ENCODE measurements around the gene METTL23. TPM values are rescaled to one million over a fixed set of nuclear protein-coding genes. Genes with fewer than 3 reads are reported as not detected.

The METTL23 gene
- polyA plus RNA-seq, 4 donors = 30.1 to 45.8 (median 40.4) TPM

DNA sequence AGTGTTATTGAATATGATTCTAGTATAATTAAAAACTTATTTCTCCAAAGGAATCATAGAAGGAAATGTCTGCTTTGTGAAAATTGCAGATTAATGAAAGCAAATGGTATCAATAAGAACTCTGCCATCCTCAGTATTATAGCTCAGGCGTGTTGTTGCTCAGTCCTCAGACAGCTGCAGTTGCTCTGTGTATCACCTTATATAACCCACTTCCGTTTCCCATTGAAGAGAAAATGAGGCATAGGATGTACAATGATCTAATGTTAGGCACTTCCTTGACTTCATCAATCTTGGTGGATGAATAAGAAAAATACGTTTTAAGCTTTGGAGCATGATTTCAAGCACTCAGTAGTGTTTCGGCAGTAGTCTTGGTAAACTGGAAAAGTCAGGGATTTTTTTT is 25.4 kb downstream of the METTL23 start:
- no peak for DNase-seq (ENCODE audit: low read depth in 4 of 4, low spot score in 3 of 4)

DNA sequence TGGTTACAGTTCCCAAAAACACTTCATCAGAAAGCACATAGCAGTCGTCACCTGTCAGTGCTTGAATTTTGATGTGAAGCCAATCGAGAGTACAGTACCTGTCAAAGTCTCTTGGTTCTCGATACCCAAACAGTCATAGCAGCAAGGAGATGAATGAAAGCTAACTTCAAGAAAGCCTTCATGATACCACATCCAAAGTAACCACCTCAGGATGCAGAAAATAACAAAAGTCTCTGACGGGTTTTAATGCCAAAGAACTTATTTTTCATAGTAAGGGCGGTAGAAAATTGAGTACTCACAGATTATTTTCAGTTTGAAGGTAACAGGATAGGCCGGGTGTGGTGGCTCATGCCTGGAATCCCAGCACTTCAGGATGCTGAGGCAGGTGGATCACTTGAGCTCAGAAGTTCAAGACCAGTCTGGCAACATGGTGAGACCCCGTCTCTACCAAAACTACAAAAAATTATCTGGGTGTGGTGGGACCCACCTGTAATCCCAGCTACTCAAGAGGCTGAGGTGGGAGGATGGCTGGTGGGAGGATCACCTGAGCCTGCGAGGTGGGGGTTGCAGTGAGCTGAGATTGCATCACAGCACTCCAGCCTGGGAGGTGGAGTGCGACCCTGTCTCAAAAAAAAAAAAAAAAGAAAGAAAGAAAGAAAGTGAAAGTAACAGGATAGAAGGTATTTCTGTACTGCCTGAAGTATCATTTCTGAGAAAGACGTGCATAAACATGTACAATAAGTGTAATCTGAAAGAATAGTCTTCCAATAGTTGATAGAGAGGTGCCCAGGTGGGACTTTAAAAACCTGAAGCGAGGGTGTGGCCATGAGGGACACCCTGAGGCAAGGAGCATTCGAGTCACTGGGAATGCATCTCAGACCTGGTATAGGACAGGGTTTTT is 26.7 kb downstream of the METTL23 start:
- no peak for DNase-seq (ENCODE audit: low read depth in 4 of 4, low spot score in 3 of 4)

DNA sequence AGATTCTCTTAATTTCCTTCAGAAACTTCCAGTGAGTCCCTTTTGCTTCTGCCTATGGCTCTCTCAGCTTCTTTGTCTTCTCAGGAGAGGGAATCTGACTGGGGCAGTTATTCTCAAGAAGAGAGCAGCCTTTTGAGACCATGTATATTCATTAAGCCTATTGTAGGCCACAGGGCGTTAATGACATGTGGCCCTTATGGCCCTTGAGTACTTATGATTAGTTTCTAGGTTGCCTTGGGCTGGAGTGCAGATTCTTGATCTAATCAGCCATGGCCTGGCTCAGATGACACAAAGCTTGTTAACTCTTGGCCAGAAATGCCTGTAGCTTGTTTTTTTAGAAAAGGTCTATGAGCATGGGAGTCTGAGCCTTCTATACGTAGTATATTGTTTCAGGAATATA is 28.6 kb downstream of the METTL23 start:
- no peak for DNase-seq (ENCODE audit: low read depth in 4 of 4, low spot score in 3 of 4)

DNA sequence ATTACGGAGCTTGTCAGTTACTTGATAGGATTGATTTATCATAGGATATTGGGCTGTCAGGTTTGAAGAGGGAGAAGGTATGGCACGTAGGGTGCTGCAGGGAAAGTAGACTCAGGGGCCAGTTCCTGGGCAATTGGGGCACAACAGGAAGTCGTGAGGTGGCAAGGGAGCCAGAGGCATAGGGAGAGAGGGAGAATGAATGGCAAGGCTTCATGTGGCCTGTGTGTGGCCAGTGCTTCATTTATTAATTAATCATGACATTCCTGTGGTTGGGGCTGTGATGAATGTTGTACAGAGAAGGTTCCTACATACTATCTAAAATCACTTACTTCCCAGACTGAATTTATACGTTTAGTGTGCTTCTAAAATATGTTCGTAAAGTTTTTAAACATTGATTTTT is 30.6 kb downstream of the METTL23 start:
- DNase-seq (ENCODE audit: low read depth in 4 of 4, low spot score in 3 of 4) = no peak

DNA sequence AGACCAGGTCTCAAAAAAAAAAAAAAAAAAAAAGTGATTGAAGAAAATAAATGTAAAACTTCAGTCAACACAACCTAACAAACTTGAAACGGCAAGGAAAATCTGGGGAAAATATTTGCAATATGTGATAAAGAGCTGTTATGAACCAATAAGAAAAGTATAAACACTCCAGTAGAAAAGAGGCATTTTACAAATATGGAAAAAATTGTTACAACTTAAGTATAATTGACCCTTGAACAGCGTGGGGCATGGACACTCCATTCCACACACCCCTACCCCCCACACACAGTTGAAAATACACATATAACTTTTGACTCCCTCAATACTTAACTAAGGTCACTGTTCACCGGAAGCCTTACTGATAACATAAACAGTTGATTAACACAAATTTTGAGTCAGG is 31.9 kb downstream of the METTL23 start:
- no peak for DNase-seq (ENCODE audit: low read depth in 4 of 4, low spot score in 3 of 4)

DNA sequence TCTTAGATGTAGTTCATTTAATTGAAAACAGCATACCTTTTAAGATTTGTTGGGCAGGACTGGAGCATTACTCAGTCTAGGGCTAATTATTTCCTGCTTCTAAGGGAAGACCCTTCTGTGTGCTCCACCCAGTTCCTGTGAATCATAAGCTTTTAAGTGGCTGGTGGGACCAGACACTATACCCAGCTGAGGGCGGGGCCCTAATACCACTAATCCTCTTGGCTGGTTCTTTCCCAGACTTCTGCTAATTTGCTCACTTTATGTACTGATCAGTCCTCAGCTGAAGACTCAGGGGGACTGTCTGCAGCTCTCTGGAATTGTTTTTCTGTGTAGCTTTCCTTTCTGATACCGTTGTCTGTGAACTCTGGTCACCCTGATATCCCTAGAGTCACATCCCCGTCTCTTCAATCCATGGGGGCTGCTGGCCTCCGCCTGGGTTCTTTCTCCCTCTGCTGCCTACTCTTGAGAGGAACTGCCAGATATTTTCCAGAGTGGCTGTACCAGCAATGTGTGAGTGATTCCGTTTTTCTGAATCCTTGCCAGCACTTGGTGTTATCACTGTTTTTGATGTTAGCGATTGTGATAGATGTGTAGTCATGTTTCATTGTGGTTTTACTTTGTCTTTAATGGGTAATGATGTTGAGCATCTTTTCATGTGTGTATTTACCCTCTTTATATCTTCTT is 46.3 kb downstream of the METTL23 start:
- DNase-seq (ENCODE audit: low read depth in 4 of 4, low spot score in 3 of 4) = no peak

DNA sequence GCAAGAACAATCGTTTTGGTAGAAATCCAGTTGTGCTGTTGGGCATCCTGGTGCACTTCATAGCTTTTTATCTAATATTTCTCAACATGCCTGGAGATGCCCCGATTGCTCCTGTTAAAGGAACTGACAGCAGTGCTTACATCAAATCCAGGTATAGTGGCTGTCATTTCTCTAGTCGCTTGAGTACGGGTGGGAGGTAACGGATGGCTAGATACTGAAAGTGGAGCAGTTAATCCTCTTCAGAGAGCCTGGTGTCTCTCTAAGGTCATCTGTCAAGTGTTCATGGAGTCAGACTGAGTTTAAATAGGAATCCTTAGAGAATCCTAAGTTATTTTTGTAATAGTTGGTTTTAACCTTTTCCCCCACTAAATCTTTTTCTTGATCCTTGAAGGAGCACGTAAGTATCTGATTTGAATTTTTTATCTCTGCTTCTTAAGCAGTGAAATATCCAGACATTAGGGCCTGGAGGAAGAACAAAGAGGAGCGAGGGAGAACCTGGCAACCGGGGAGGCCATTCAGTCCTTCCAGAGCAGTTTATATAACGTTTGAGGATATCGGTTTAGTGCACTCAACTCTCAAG is 48.5 kb downstream of the METTL23 start:
- no peak for DNase-seq (ENCODE audit: low read depth in 4 of 4, low spot score in 3 of 4)

DNA sequence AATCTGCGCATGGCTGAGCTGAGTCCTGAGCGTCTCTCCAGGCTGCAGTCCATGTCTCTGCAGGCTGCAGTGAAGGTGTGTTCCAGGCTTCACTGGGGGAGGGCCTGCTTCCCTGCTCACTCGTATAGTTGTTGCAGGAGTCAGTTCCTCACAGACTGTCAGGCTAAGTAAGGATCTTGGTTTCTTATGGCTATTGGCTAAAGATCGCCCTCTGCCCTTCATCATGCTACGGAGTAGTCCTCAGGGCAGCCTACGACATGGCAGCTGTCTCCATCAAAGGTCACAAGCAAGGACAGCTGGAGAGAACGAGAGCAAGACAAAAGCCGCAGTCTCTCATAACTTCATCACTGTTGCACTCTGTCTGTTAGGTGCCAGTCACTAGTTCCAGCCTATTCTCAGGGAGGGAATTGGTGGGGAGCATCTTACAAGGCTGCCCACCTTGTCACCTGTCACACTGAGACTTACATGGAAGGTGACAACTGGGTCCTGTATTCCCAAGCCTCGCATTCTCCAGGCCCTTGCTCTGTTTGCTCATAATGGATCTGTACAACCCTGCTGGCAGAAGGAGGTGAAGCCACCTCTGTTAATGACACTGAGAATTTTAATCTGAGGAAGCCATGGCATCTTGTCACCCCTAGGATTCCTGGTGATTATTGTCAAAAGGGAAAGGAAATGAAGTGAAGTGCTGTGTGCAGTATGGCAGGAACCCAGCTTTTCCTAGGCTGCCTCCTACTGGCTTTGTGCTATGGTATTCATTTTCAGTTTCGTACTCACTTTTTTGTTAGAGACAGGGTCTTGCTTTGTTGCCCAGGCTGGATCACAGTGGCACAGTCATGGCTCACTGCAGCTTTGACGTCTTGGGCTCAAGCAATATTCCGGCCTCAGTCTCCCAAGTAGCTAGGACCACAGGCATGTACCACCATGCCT is 54.7 kb downstream of the METTL23 start:
- DNase-seq (ENCODE audit: low read depth in 4 of 4, low spot score in 3 of 4) = no peak

DNA sequence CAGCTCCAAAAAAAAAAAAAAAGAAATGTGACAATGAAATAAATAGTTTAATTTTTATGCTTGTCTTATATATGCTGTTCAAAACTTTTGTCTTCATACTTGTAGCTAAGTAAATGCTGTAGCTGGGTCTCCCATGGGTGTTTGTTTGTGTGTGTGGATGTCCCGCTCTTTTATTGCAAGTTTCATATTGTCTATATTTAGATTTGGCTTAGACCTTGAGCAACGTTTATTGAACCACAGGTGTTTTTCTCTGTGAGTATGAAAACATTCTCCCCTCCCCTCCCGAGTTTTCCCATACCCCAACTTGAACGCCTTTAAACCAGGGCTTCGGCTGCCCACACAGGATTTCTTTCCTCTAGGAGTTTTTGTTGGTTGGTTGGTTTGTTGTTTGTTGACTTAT is 56.5 kb downstream of the METTL23 start:
- DNase-seq (ENCODE audit: low read depth in 4 of 4, low spot score in 3 of 4) = no peak

Other genes with a start within 250 kb of the METTL23 start
- 1 to 10 TPM; 4.6 to 8.9 (median 6.2) TPM for gene RHBDF2, start 225.4 kb upstream of the METTL23 start, polyA plus RNA-seq (ENCODE audit: insufficient read length in 4 of 4)
- gene CYGB, start 189.1 kb upstream of the METTL23 start, polyA plus RNA-seq (ENCODE audit: insufficient read length in 4 of 4) = 10 to 100 TPM; 11.0 to 19.0 (median 15.6) TPM
- gene PRCD, start 186.8 kb upstream of the METTL23 start, polyA plus RNA-seq (ENCODE audit: insufficient read length in 4 of 4) = 1 to 10 TPM; 3.0 to 4.5 (median 3.3) TPM
- 10 to 100 TPM in 3 of 4 donors, under 1 TPM in 1; 0.55 to 12.3 (median 11.3) TPM for gene ST6GALNAC2, start 141.0 kb upstream of the METTL23 start, polyA plus RNA-seq (ENCODE audit: insufficient read length in 4 of 4)
- gene ST6GALNAC1, start 83.1 kb upstream of the METTL23 start, polyA plus RNA-seq (ENCODE audit: insufficient read length in 4 of 4) = under 1 TPM; 0.17 to 0.61 (median 0.40) TPM
- 100 to 1,000 TPM in 3 of 4 donors, 10 to 100 TPM in 1; 93.8 to 121 (median 112) TPM for gene MXRA7, start 15.9 kb upstream of the METTL23 start, polyA plus RNA-seq (ENCODE audit: insufficient read length in 4 of 4)
- gene JMJD6, start 233 bp upstream of the METTL23 start, polyA plus RNA-seq (ENCODE audit: insufficient read length in 4 of 4) = 10 to 100 TPM; 18.7 to 29.1 (median 21.8) TPM
- gene SRSF2, start 10.5 kb downstream of the METTL23 start, polyA plus RNA-seq (ENCODE audit: insufficient read length in 4 of 4) = 100 to 1,000 TPM; 324 to 465 (median 393) TPM
- gene MFSD11, start 11.3 kb downstream of the METTL23 start, polyA plus RNA-seq (ENCODE audit: insufficient read length in 4 of 4) = 10 to 100 TPM; 26.8 to 34.4 (median 28.4) TPM
- 1 to 10 TPM; 1.2 to 2.2 (median 1.3) TPM for gene MGAT5B, start 141.6 kb downstream of the METTL23 start, polyA plus RNA-seq (ENCODE audit: insufficient read length in 4 of 4)

All from left renal pelvis (tissue), 4 donors.